Measurements from ENCODE around the gene TTI1.

Gene TTI1

GRCh38 chr20:37992802-37993409, 40.4 kb downstream of the TTI1 start:
- TF ChIP-seq TEAD4 (IDR thresholded peaks at IDR 0.05) = no peak
- TF ChIP-seq TCF12 (IDR thresholded peaks at IDR 0.05; ENCODE audit: low read depth) = no peak
- peak; percentile 47 for TF ChIP-seq RAD21 (IDR thresholded peaks at IDR 0.05; ENCODE audit: low read depth)

GRCh38 chr20:37991908-37992307, 41.3 kb downstream of the TTI1 start:
- TF ChIP-seq NFIC (IDR thresholded peaks at IDR 0.05) (no peak), CEBPB (IDR thresholded peaks at IDR 0.05) (no peak), REST (IDR thresholded peaks at IDR 0.05; ENCODE audit: low read depth) (no peak), ZBTB7A (IDR thresholded peaks at IDR 0.05; ENCODE audit: low read depth) (no peak), TAF1 (IDR thresholded peaks at IDR 0.05; ENCODE audit: low read depth) (no peak), EP300 (IDR thresholded peaks at IDR 0.05; ENCODE audit: borderline replicate concordance) (no peak), CREB1 (IDR thresholded peaks at IDR 0.05; ENCODE audit: low read depth) (no peak), TCF12 (IDR thresholded peaks at IDR 0.05; ENCODE audit: low read depth) (no peak), EGR1 (IDR thresholded peaks at IDR 0.05) (no peak), USF1 (IDR thresholded peaks at IDR 0.05) (no peak), MAX (IDR thresholded peaks at IDR 0.05) (no peak), YY1 (IDR thresholded peaks at IDR 0.05; ENCODE audit: low read depth) (no peak)

- TF ChIP-seq CREB1 (IDR thresholded peaks at IDR 0.05; ENCODE audit: low read depth) (no peak), ZBTB7A (IDR thresholded peaks at IDR 0.05; ENCODE audit: low read depth) (no peak), NFIC (IDR thresholded peaks at IDR 0.05) (no peak), REST (IDR thresholded peaks at IDR 0.05; ENCODE audit: low read depth) (no peak), FOXM1 (IDR thresholded peaks at IDR 0.05; ENCODE audit: borderline replicate concordance, low read depth) (no peak)
Observed at GRCh38 chr20:37991157-37991866, 41.9 kb downstream of the TTI1 start.

- TF ChIP-seq FOXM1 (IDR thresholded peaks at IDR 0.05; ENCODE audit: borderline replicate concordance, low read depth) (no peak), CEBPB (IDR thresholded peaks at IDR 0.05) (no peak), EGR1 (IDR thresholded peaks at IDR 0.05) (no peak), TAF1 (IDR thresholded peaks at IDR 0.05; ENCODE audit: low read depth) (no peak), ZBTB7A (IDR thresholded peaks at IDR 0.05; ENCODE audit: low read depth) (no peak), TEAD4 (IDR thresholded peaks at IDR 0.05) (no peak), MAX (IDR thresholded peaks at IDR 0.05) (no peak), YY1 (IDR thresholded peaks at IDR 0.05; ENCODE audit: low read depth) (no peak), USF1 (IDR thresholded peaks at IDR 0.05) (no peak), TCF12 (IDR thresholded peaks at IDR 0.05; ENCODE audit: low read depth) (no peak), NFIC (IDR thresholded peaks at IDR 0.05) (no peak), RAD21 (IDR thresholded peaks at IDR 0.05; ENCODE audit: low read depth) (no peak), CREB1 (IDR thresholded peaks at IDR 0.05; ENCODE audit: low read depth) (no peak), EP300 (IDR thresholded peaks at IDR 0.05; ENCODE audit: borderline replicate concordance) (no peak), REST (IDR thresholded peaks at IDR 0.05; ENCODE audit: low read depth) (no peak)
Observed at GRCh38 chr20:37990571-37991151, 42.6 kb downstream of the TTI1 start.

Measured in Ishikawa (cell line).